Measurements from ENCODE around the gene NINL. TPM values are rescaled to one million over a fixed set of nuclear protein-coding genes. Genes with fewer than 3 reads are reported as not detected.

Gene NINL
- total RNA-seq, 2 experiments from 2014 or later: 2.0 to 2.2 TPM

- Mint-ChIP-seq H3K36me3 (no peaks in the 10 kb centered on the region), H3K4me3 (no peak overlapping the region), H3K9me3 (no peaks in the 10 kb centered on the region), H3K4me1 (peaks cover 4% of the 10 kb centered on the region), H3K27me3 (no peaks in the 10 kb centered on the region), H3K27ac (no peak overlapping the region)
- peak; percentile 41 for DNase-seq
Measured at GRCh38 chr20:25470045-25470444, 115.3 kb downstream of the NINL start.

- Mint-ChIP-seq H3K36me3 (no peaks in the 10 kb centered on the region), H3K27me3 (no peaks in the 10 kb centered on the region), H3K4me3 (no peak overlapping the region), H3K9me3 (no peaks in the 10 kb centered on the region), H3K27ac (no peak overlapping the region), H3K4me1 (peaks cover 4% of the 10 kb centered on the region)
- DNase-seq: no peak
Measured at GRCh38 chr20:25469558-25469957, 115.8 kb downstream of the NINL start.

- Mint-ChIP-seq H3K4me1 (peaks cover 4% of the 10 kb centered on the region), H3K27ac (no peak overlapping the region), H3K27me3 (no peaks in the 10 kb centered on the region), H3K36me3 (no peaks in the 10 kb centered on the region), H3K9me3 (no peaks in the 10 kb centered on the region), H3K4me3 (no peak overlapping the region)
- DNase-seq: no peak
Measured at GRCh38 chr20:25468126-25469075, 116.9 kb downstream of the NINL start.

GRCh38 chr20:25467441-25467840 lies 117.9 kb downstream of the NINL start:
- Mint-ChIP-seq H3K4me3 (no peak overlapping the region), H3K27ac (no peak overlapping the region), H3K4me1 (peaks cover 4% of the 10 kb centered on the region), H3K9me3 (no peaks in the 10 kb centered on the region), H3K27me3 (no peaks in the 10 kb centered on the region), H3K36me3 (no peaks in the 10 kb centered on the region)
- no peak for DNase-seq

- Mint-ChIP-seq H3K9me3 (no peaks in the 10 kb centered on the region), H3K27me3 (no peaks in the 10 kb centered on the region), H3K4me3 (no peak overlapping the region), H3K4me1 (peaks cover 4% of the 10 kb centered on the region), H3K27ac (no peak overlapping the region), H3K36me3 (no peaks in the 10 kb centered on the region)
- no peak for DNase-seq
Measured at GRCh38 chr20:25466846-25467245, 118.5 kb downstream of the NINL start.

GRCh38 chr20:25465243-25466135 lies 119.8 kb downstream of the NINL start:
- no peak for DNase-seq
- Mint-ChIP-seq H3K4me1 (peaks cover 4% of the 10 kb centered on the region), H3K27ac (no peak overlapping the region), H3K36me3 (no peaks in the 10 kb centered on the region), H3K27me3 (no peaks in the 10 kb centered on the region), H3K4me3 (no peak overlapping the region), H3K9me3 (no peaks in the 10 kb centered on the region)

- no peaks in the 10 kb centered on the region for H3K4me1 Mint-ChIP-seq
- H3K36me3 Mint-ChIP-seq: no peaks in the 10 kb centered on the region
- no peaks in the 10 kb centered on the region for H3K27me3 Mint-ChIP-seq
Measured at GRCh38 chr20:25464501-25465242, 120.7 kb downstream of the NINL start.

GRCh38 chr20:25461786-25462545 lies 123.4 kb downstream of the NINL start:
- Mint-ChIP-seq H3K36me3 (no peaks in the 10 kb centered on the region), H3K27ac (no peak overlapping the region), H3K4me1 (no peaks in the 10 kb centered on the region), H3K27me3 (no peaks in the 10 kb centered on the region), H3K4me3 (no peak overlapping the region), H3K9me3 (no peaks in the 10 kb centered on the region)
- no peak for DNase-seq

More at GRCh38 chr20:25464501-25465242, 120.7 kb downstream of the NINL start:
- no peaks in the 10 kb centered on the region for H3K9me3 Mint-ChIP-seq
- DNase-seq: no peak
- no peak overlapping the region for H3K4me3 Mint-ChIP-seq
- H3K27ac Mint-ChIP-seq: no peak overlapping the region

GRCh38 chr20:25461281-25461650 lies 124.1 kb downstream of the NINL start:
- Mint-ChIP-seq H3K4me3 (no peak overlapping the region), H3K4me1 (no peaks in the 10 kb centered on the region), H3K9me3 (no peaks in the 10 kb centered on the region), H3K36me3 (no peaks in the 10 kb centered on the region), H3K27ac (no peak overlapping the region), H3K27me3 (no peaks in the 10 kb centered on the region)
- no peak for DNase-seq

GRCh38 chr20:25460566-25461280 lies 124.6 kb downstream of the NINL start:
- Mint-ChIP-seq H3K27me3 (no peaks in the 10 kb centered on the region), H3K4me3 (no peak overlapping the region), H3K27ac (no peak overlapping the region), H3K36me3 (no peaks in the 10 kb centered on the region), H3K4me1 (no peaks in the 10 kb centered on the region), H3K9me3 (no peaks in the 10 kb centered on the region)
- no peak for DNase-seq

- Mint-ChIP-seq H3K9me3 (no peaks in the 10 kb centered on the region), H3K4me1 (no peaks in the 10 kb centered on the region)
Measured at GRCh38 chr20:25459916-25460535, 125.3 kb downstream of the NINL start.

GRCh38 chr20:25459111-25459830 lies 126.1 kb downstream of the NINL start:
- Mint-ChIP-seq H3K27ac (no peak overlapping the region), H3K27me3 (no peaks in the 10 kb centered on the region), H3K4me3 (no peak overlapping the region), H3K9me3 (no peaks in the 10 kb centered on the region), H3K36me3 (peaks cover 2% of the 10 kb centered on the region), H3K4me1 (no peaks in the 10 kb centered on the region)
- DNase-seq: no peak

More at GRCh38 chr20:25459916-25460535, 125.3 kb downstream of the NINL start:
- H3K36me3 Mint-ChIP-seq: peaks cover 2% of the 10 kb centered on the region
- no peaks in the 10 kb centered on the region for H3K27me3 Mint-ChIP-seq
- no peak for DNase-seq
- no peak overlapping the region for H3K27ac Mint-ChIP-seq
- H3K4me3 Mint-ChIP-seq: no peak overlapping the region
